Measurements from ENCODE around the gene ASCL1. TPM values are rescaled to one million over a fixed set of nuclear protein-coding genes. Genes with fewer than 3 reads are reported as not detected.

The ASCL1 gene
- total and polyA plus RNA-seq, 2 of the 13 experiments (the other 11 are each of a cell fraction or from before 2014, with no cell fraction given) = not detected

GRCh38 chr12:102939670-102940222 lies 17.7 kb upstream of the ASCL1 start (continued):
- TF ChIP-seq ARNTL (CRISPR knock-in tag; IDR thresholded peaks at IDR 0.05) = no peak
- TF ChIP-seq ZNF274 (CRISPR knock-in tag; IDR thresholded peaks at IDR 0.05) = 0 out of 2 replicates have a peak, but pooled peaks have one; percentile 40
- no peak for TF ChIP-seq ZNF616 (CRISPR knock-in tag; IDR thresholded peaks at IDR 0.05; ENCODE audit: low read depth)
- TF ChIP-seq ADNP (CRISPR knock-in tag; IDR thresholded peaks at IDR 0.05) = no peak
- TF ChIP-seq ZNF614 (CRISPR knock-in tag; IDR thresholded peaks at IDR 0.05; ENCODE audit: borderline replicate concordance) = no peak
- TF ChIP-seq KDM3A (CRISPR knock-in tag; IDR thresholded peaks at IDR 0.05; ENCODE audit: low read depth) = no peak
- TF ChIP-seq HMG20B (CRISPR knock-in tag; conservative IDR thresholded peaks at IDR 0.05) = no peak
- no peak for TF ChIP-seq ZNF17 (CRISPR knock-in tag; IDR thresholded peaks at IDR 0.05)
- no peak for TF ChIP-seq HDAC6 (IDR thresholded peaks at IDR 0.05; ENCODE audit: low read depth, low read length)
- TF ChIP-seq ZNF180 (CRISPR knock-in tag; IDR thresholded peaks at IDR 0.05; ENCODE audit: borderline replicate concordance, low read depth) = no peak
- TF ChIP-seq RXRB (CRISPR knock-in tag; IDR thresholded peaks at IDR 0.05; ENCODE audit: borderline replicate concordance) = peak; percentile 13; the same call in 1 of the 2 replicates
- TF ChIP-seq LBX2 (CRISPR knock-in tag; IDR thresholded peaks at IDR 0.05; ENCODE audit: borderline replicate concordance) = no peak
- peak; percentile 29 for TF ChIP-seq TEAD3 (CRISPR knock-in tag; optimal IDR thresholded peaks at IDR 0.05; ENCODE audit: borderline replicate concordance)
- no peak for TF ChIP-seq HDAC2 (CRISPR knock-in tag; IDR thresholded peaks at IDR 0.05)
- peak; percentile 30; the same call in 1 of the 2 replicates for TF ChIP-seq PPARG (CRISPR knock-in tag; conservative IDR thresholded peaks at IDR 0.05)
- no peak for TF ChIP-seq SRSF4 (IDR thresholded peaks at IDR 0.05; ENCODE audit: low read depth, low read length, poor library complexity, severe bottlenecking)
- TF ChIP-seq, protein P1, sequence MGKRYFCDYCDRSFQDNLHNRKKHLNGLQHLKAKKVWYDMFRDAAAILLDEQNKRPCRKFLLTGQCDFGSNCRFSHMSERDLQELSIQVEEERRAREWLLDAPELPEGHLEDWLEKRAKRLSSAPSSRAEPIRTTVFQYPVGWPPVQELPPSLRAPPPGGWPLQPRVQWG (CRISPR knock-in tag; IDR thresholded peaks at IDR 0.05; ENCODE audit: borderline replicate concordance, low read depth) = no peak
- TF ChIP-seq NR3C1 (CRISPR knock-in tag; IDR thresholded peaks at IDR 0.05) = no peak
- no peak for TF ChIP-seq IRF2 (CRISPR knock-in tag; IDR thresholded peaks at IDR 0.05)
- no peak for TF ChIP-seq ZNF776 (CRISPR knock-in tag; IDR thresholded peaks at IDR 0.05)
- TF ChIP-seq ZFP37 (CRISPR knock-in tag; IDR thresholded peaks at IDR 0.05; ENCODE audit: borderline replicate concordance) = no peak
- no peak for TF ChIP-seq POGZ (CRISPR knock-in tag; IDR thresholded peaks at IDR 0.05)
- TF ChIP-seq, protein P2, sequence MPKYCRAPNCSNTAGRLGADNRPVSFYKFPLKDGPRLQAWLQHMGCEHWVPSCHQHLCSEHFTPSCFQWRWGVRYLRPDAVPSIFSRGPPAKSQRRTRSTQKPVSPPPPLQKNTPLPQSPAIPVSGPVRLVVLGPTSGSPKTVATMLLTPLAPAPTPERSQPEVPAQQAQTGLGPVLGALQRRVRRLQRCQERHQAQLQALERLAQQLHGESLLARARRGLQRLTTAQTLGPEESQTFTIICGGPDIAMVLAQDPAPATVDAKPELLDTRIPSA (CRISPR knock-in tag; IDR thresholded peaks at IDR 0.05; ENCODE audit: borderline replicate concordance) = no peak
- TF ChIP-seq, protein P3, sequence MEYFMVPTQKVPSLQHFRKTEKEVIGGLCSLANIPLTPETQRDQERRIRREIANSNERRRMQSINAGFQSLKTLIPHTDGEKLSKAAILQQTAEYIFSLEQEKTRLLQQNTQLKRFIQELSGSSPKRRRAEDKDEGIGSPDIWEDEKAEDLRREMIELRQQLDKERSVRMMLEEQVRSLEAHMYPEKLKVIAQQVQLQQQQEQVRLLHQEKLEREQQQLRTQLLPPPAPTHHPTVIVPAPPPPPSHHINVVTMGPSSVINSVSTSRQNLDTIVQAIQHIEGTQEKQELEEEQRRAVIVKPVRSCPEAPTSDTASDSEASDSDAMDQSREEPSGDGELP (IDR thresholded peaks at IDR 0.05; ENCODE audit: borderline replicate concordance, low read depth) = no peak
- TF ChIP-seq ZNF251 (CRISPR knock-in tag; IDR thresholded peaks at IDR 0.05) = no peak
- no peak for TF ChIP-seq SIX4 (CRISPR knock-in tag; IDR thresholded peaks at IDR 0.05)
- no peak for TF ChIP-seq ZBTB25 (CRISPR knock-in tag; IDR thresholded peaks at IDR 0.05)
- no peak for TF ChIP-seq MAZ (IDR thresholded peaks at IDR 0.05; ENCODE audit: borderline replicate concordance, low read depth, low read length)
- no peak for TF ChIP-seq MAZ (CRISPR knock-in tag; IDR thresholded peaks at IDR 0.05; ENCODE audit: low read depth)
- TF ChIP-seq SMC3 (IDR thresholded peaks at IDR 0.05; ENCODE audit: low read length) = peak; percentile 97
- peak; percentile 93 for TF ChIP-seq STAG1 (CRISPR knock-in tag; IDR thresholded peaks at IDR 0.05)

Data from HepG2 (cell line).